GM12873 (cell line): Measurements from ENCODE around the gene FER.

Source experiments
- TF ChIP-seq, protein P1 (sequence below): IDR thresholded peaks from 2 replicates; pipeline ENCODE4 v1.5.1; 2012; ENCODE audit warnings: low read depth, mild to moderate bottlenecking, moderate library complexity, low read length, control low read depth; ENCODE audit not compliant: insufficient read depth; ENCODE audit errors: missing control alignments

FER gene

DNA sequence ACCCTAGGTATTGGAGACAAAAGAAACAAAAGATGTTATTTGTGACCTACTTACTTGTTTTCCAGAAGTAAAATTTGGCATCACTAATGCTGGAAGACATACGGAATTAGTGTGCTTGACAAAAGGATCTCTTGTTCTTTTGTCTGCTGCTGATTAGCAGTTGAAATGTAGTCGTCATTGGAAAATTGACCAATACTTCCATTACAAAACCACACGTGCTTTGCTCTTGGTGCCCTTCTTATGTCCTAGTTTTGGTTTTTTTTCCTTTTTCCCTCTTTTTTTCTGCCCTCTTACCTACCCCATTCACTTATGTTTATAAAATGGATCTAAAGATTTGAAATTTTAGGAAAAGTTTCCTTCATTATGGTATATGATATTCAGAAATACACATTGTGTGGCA is 197.4 kb downstream of the FER start:
- TF ChIP-seq, protein P1, sequence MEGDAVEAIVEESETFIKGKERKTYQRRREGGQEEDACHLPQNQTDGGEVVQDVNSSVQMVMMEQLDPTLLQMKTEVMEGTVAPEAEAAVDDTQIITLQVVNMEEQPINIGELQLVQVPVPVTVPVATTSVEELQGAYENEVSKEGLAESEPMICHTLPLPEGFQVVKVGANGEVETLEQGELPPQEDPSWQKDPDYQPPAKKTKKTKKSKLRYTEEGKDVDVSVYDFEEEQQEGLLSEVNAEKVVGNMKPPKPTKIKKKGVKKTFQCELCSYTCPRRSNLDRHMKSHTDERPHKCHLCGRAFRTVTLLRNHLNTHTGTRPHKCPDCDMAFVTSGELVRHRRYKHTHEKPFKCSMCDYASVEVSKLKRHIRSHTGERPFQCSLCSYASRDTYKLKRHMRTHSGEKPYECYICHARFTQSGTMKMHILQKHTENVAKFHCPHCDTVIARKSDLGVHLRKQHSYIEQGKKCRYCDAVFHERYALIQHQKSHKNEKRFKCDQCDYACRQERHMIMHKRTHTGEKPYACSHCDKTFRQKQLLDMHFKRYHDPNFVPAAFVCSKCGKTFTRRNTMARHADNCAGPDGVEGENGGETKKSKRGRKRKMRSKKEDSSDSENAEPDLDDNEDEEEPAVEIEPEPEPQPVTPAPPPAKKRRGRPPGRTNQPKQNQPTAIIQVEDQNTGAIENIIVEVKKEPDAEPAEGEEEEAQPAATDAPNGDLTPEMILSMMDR: no peak

DNA sequence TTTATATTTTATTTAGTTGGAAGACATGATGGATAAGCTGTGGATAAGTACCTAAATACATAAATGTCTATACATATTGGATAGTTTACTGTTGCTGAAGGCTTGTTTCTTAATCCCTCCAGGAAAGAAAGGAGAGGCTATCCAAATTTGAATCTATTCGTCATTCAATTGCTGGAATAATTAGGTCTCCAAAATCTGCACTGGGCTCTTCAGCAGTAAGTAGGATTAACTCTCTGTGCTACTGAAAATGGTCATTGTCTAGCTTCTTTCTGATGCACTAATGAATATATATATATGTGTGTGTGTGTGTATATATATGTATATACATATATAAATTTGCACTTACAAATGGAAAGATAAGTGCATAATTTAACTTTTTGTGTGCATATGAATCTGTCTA is 198.3 kb downstream of the FER start:
- TF ChIP-seq, protein P1: no peak

DNA sequence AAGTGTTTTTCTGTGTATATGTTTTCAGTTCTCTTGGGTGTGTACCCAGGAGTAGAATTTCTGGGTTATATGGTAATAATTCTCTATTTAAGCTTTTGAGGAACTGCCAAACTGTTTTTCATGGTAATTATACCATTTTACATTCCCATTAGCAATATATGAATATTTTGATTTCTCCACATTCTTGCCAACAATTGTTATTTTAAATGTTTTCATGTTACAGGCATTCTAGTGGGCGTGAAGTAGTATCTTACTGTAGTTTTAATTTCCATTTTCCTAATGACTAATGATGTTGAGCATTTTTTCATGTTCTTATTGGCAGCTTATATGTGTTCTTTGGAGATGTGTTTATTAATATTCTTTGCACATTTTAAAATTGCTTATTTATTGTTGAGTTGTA is 199.5 kb downstream of the FER start:
- TF ChIP-seq, protein P1: no peak

DNA sequence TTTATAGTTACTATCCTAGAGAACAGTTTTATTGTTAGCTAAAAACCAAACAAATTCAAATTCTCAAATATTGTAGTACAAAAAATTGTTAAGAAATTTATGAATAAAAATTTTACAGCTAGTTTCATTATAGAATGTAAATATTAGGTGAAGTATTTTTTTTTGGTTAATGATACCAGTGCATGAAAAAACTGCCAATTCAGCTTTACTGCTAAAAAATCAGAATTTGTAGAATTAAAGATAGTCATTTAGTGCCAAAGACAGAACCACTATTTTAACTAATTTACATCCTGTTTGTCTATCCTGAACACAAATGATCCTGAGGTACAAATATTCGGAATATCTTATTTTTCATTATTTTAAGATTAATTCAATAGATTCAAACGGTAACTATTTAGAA is 202.6 kb downstream of the FER start:
- TF ChIP-seq, protein P1: no peak

DNA sequence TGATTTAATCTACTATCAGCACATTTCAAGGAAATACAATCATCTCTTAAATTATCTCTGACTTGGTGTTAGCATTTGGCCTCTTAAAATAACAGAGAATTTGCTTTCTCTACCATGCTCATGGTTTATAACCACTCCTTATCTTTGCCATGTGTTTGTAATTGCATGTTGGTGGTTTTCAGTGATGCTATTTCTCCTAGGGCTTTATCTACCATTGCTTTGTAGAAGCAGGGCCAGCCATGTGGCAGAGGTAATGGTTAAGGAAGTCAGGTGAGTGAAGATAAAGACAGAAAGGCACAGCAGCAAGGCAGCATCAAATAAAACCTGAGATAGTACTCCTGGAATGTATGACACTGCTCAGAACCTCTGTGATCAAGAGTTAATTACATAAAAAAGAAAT is 206.2 kb downstream of the FER start:
- TF ChIP-seq, protein P1: no peak

DNA sequence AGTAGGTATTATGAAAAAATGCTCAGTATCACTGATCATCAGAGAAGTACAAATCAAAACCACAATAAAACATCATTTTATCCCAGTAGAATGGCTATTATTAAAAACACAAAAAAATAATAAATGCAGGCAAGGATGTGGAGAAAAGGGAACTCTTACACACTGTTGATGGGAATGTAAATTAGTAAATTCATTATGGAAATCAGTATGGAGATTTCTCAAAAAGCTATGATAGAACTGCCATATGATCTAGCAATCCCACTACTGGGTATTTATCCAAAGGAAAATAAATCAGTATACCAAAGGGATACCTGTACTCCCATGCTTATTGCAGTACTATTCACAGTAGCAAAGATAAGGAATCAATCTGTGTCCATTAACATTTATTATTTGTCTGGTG is 209.6 kb downstream of the FER start:
- TF ChIP-seq, protein P1: no peak

DNA sequence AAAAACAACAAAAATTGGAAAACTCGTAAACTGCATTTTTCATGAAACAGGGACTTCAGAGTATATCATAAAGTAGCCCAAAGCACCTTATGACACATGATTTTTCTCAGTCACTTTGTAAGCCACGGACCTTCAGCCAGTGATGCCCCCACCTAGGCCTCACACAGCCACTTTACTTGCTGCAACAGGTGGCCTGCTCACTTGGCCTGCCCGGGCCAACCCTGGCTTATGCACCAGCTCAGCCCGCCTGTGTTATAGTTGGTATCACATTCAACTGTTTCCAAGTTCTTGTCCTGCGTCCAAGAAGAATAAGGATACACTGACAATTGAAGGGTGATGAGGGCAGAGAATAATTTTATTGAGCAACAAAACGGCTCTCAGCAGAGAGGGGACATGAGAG is 219.2 kb downstream of the FER start:
- TF ChIP-seq, protein P1: no peak
